Astrocyte of the hippocampus (primary cell): ENCODE measurements around the gene CALHM3.
"Not testable (repeated sequence)": the region's sequence is repeated elsewhere in the genome, so short reads cannot be mapped to it uniquely, and the experiment has no call there.

Experiments used
- DNase-seq: peaks from one replicate; pipeline ENCODE4 v3.0.0; 2011; ENCODE audit warnings: low read depth, low spot score

The CALHM3 gene

GRCh38 chr10:103479135-103479534 lies at the start of gene CALHM3:
TSS of gene CALHM3 (minus strand) at chr10:103479240. CDS start at chr10:103479032, 208 bp downstream.
- DNase-seq: no peak

GRCh38 chr10:103528549-103528948 lies 49.5 kb upstream of the CALHM3 start:
- no peak for DNase-seq

- DNase-seq: peak; percentile 39
Observed at GRCh38 chr10:103527476-103527875, 48.4 kb upstream of the CALHM3 start.

GRCh38 chr10:103525901-103526300 lies 46.9 kb upstream of the CALHM3 start:
- DNase-seq: no peak

- DNase-seq: no peak
Observed at GRCh38 chr10:103523683-103524082, 44.6 kb upstream of the CALHM3 start.

GRCh38 chr10:103522006-103522405 lies 43.0 kb upstream of the CALHM3 start:
- DNase-seq: not testable (repeated sequence)

- DNase-seq: no peak
Observed at GRCh38 chr10:103519798-103520197, 40.8 kb upstream of the CALHM3 start.

GRCh38 chr10:103517234-103518085 lies 38.4 kb upstream of the CALHM3 start:
- DNase-seq: no peak

- no peak for DNase-seq
Observed at GRCh38 chr10:103514244-103514643, 35.2 kb upstream of the CALHM3 start.

- no peak for DNase-seq
Observed at GRCh38 chr10:103513380-103514060, 34.5 kb upstream of the CALHM3 start.

- DNase-seq: no peak
Observed at GRCh38 chr10:103512591-103513379, 33.7 kb upstream of the CALHM3 start.

GRCh38 chr10:103512166-103512565 lies 33.1 kb upstream of the CALHM3 start:
- no peak for DNase-seq

- no peak for DNase-seq
Observed at GRCh38 chr10:103510791-103511752, 32.0 kb upstream of the CALHM3 start.

GRCh38 chr10:103510046-103510685 lies 31.1 kb upstream of the CALHM3 start:
- no peak for DNase-seq

GRCh38 chr10:103507235-103508191 lies 28.5 kb upstream of the CALHM3 start:
- no peak for DNase-seq

- no peak for DNase-seq
Observed at GRCh38 chr10:103506061-103506460, 27.0 kb upstream of the CALHM3 start.

GRCh38 chr10:103504181-103504783 lies 25.2 kb upstream of the CALHM3 start:
- peak; percentile 95 for DNase-seq

GRCh38 chr10:103503777-103504176 lies 24.7 kb upstream of the CALHM3 start:
- DNase-seq: not testable (repeated sequence)
